Measurements from ENCODE around the gene GPR31. TPM values are rescaled to one million over a fixed set of nuclear protein-coding genes. Genes with fewer than 3 reads are reported as not detected.

The GPR31 gene
- polyA plus RNA-seq, 3 donors: not detected

DNA sequence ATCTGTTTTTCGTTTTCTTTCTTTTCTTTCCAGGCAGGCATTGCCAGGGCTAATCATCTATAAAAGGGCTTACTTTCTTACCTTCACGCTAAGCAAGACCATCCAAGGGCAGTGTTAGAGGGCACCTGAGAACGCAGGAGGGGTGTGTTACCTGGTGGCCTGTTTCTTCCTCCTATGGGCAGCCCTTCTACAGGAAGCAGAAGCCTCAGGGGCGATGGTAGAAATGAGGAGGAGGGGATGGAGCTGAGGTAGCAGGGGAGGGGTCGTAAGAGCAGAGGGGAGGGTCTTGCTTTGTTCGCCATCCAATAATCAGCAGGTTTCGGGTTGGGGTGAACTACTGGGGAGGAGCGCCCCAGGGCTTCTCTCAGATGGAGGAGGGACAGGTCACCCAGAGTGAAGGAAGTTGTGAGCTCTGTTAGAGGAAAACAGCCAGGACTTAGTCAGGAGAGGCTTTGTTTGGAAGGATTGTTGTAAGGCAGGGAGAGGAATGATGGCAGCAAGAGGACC is 36.4 kb downstream of the GPR31 start:
- H3K4me3 Mint-ChIP-seq: peak overlapping the region in 1 of 2 donors; percentile 20
- no peak overlapping the region for H3K4me3 ChIP-seq (replicated peaks in 1 of 3; ENCODE audit: low read depth in 2 of 3, low read length in 3 of 3)
- H3K9me3 Mint-ChIP-seq: peaks cover 0 to 2% (median 0%) of the 10 kb centered on the region in 7 donors
- no peaks in the 10 kb centered on the region for H3K36me3 ChIP-seq (replicated peaks in 1 of 2; ENCODE audit: control insufficient read depth in 1 of 2, insufficient read depth in 2 of 2, low read length in 2 of 2)
- DNase-seq: no peak
- no peaks in the 10 kb centered on the region for H3K27me3 ChIP-seq (ENCODE audit: control insufficient read depth in 2 of 2, insufficient read depth in 2 of 2, low read length in 2 of 2)
- H3K27ac ChIP-seq (ENCODE audit: low read depth in 1 of 2, low read length in 2 of 2): no peak overlapping the region
- H3K4me2 ChIP-seq (replicated peaks; ENCODE audit: extremely low read depth, low read length, poor library complexity, severe bottlenecking): no peak overlapping the region
- peaks cover 15% of the 10 kb centered on the region for H3K4me1 Mint-ChIP-seq
- H3K27me3 Mint-ChIP-seq (ENCODE audit: low read depth in 3 of 3): peaks cover 0 to 1% (median 0%) of the 10 kb centered on the region in 3 donors
- no peak overlapping the region for H2AFZ ChIP-seq (ENCODE audit: insufficient read depth, low read depth, low read length, poor library complexity, severe bottlenecking)
- H3K36me3 Mint-ChIP-seq: no peaks in the 10 kb centered on the region
- H3K4me1 ChIP-seq (ENCODE audit: control insufficient read depth in 1 of 2, insufficient read depth in 2 of 2, low read length in 2 of 2): peaks cover 12% of the 10 kb centered on the region in 2 donors
- H3K9ac ChIP-seq (ENCODE audit: insufficient read depth, low read length, poor library complexity, severe bottlenecking): no peak overlapping the region
- intact Hi-C loops (cut with micrococcal nuclease): no loop called here
- H3K27ac Mint-ChIP-seq: peak overlapping the region in 2 of 7 donors; percentile 50 to 72
- H3K9me3 ChIP-seq (replicated peaks in 1 of 2; ENCODE audit: control insufficient read depth in 1 of 2, insufficient read depth in 1 of 2, low read length in 2 of 2): peaks cover 0 to 1% of the 10 kb centered on the region in 2 donors
- TF ChIP-seq, protein P1, sequence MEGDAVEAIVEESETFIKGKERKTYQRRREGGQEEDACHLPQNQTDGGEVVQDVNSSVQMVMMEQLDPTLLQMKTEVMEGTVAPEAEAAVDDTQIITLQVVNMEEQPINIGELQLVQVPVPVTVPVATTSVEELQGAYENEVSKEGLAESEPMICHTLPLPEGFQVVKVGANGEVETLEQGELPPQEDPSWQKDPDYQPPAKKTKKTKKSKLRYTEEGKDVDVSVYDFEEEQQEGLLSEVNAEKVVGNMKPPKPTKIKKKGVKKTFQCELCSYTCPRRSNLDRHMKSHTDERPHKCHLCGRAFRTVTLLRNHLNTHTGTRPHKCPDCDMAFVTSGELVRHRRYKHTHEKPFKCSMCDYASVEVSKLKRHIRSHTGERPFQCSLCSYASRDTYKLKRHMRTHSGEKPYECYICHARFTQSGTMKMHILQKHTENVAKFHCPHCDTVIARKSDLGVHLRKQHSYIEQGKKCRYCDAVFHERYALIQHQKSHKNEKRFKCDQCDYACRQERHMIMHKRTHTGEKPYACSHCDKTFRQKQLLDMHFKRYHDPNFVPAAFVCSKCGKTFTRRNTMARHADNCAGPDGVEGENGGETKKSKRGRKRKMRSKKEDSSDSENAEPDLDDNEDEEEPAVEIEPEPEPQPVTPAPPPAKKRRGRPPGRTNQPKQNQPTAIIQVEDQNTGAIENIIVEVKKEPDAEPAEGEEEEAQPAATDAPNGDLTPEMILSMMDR (IDR thresholded peaks at IDR 0.05): no peak
- WGBS (ENCODE audit: insufficient coverage): 84% methylated on average over 7 of the region's 8 CpGs
- no peaks in the 10 kb centered on the region for H4K20me1 ChIP-seq (ENCODE audit: insufficient read depth, low read length)
- no peaks in the 10 kb centered on the region for H3K79me2 ChIP-seq (ENCODE audit: insufficient read depth, low read length)

DNA sequence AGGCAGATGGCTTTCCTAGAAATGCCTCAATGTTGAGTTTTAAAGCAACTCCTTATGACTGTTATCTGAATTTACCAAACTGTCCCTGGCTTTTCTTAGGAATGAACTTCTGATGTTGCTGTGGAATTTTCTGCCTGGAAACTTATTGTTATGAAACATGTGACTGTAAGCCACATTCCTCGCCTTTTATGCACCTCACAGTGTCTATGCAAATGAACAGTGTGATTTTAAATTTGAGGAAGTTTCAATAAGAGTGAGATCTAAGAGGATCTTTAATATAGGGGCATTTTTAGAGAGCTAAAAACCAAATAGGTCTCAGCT is 37.2 kb downstream of the GPR31 start:
- Histone ChIP-seq H3K4me3 (replicated peaks in 1 of 3; ENCODE audit: low read depth in 2 of 3, low read length in 3 of 3) (no peak overlapping the region), H3K4me2 (replicated peaks; ENCODE audit: extremely low read depth, low read length, poor library complexity, severe bottlenecking) (no peak overlapping the region), H3K79me2 (ENCODE audit: insufficient read depth, low read length) (no peaks in the 10 kb centered on the region), H3K27me3 (ENCODE audit: control insufficient read depth in 2 of 2, insufficient read depth in 2 of 2, low read length in 2 of 2) (no peaks in the 10 kb centered on the region), H3K4me1 (ENCODE audit: control insufficient read depth in 1 of 2, insufficient read depth in 2 of 2, low read length in 2 of 2) (peaks cover 11 to 12% of the 10 kb centered on the region in 2 donors), H2AFZ (ENCODE audit: insufficient read depth, low read depth, low read length, poor library complexity, severe bottlenecking) (no peak overlapping the region), H3K27ac (ENCODE audit: low read depth in 1 of 2, low read length in 2 of 2) (no peak overlapping the region), H3K9ac (ENCODE audit: insufficient read depth, low read length, poor library complexity, severe bottlenecking) (no peak overlapping the region), H3K36me3 (replicated peaks in 1 of 2; ENCODE audit: control insufficient read depth in 1 of 2, insufficient read depth in 2 of 2, low read length in 2 of 2) (no peaks in the 10 kb centered on the region), H3K9me3 (replicated peaks in 1 of 2; ENCODE audit: control insufficient read depth in 1 of 2, insufficient read depth in 1 of 2, low read length in 2 of 2) (no peaks in the 10 kb centered on the region), H4K20me1 (ENCODE audit: insufficient read depth, low read length) (no peaks in the 10 kb centered on the region)
- no peaks in the 10 kb centered on the region for H3K27me3 Mint-ChIP-seq (ENCODE audit: low read depth in 3 of 3)
- peak overlapping the region in 3 of 7 donors; percentile 2 to 70 (median 56) for H3K27ac Mint-ChIP-seq
- no peaks in the 10 kb centered on the region for H3K36me3 Mint-ChIP-seq
- DNase-seq: no peak
- TF ChIP-seq, protein P1 (IDR thresholded peaks at IDR 0.05): no peak
- H3K4me1 Mint-ChIP-seq: peaks cover 15% of the 10 kb centered on the region
- intact Hi-C loops (cut with micrococcal nuclease): no loop called here
- no CpG with 5 or more reads among the region's 1 CpG for WGBS (ENCODE audit: insufficient coverage)
- H3K4me3 Mint-ChIP-seq: no peak overlapping the region
- H3K9me3 Mint-ChIP-seq: peaks cover 0 to 3% (median 0%) of the 10 kb centered on the region in 7 donors
